Activated CD4-positive, alpha-beta T cell treated with anti-CD3 and anti-CD28 coated beads, Interleukin-2, Interleukin-6, amounts not matched to agents 100 ng/mL and 50 ng/mL, durations not matched to agents 16 hours and 8 hours (primary cell): ENCODE results near the gene CPAMD8.
"Not testable (repeated sequence)": the region's sequence is repeated elsewhere in the genome, so short reads cannot be mapped to it uniquely, and the experiment has no call there.

Experiments
- DNase-seq: peaks from one replicate; pipeline ENCODE4 v3.0.0-alpha.2; 2020

CPAMD8 gene

GRCh38 chr19:16890461-16891184, 136.0 kb downstream of the CPAMD8 start:
- DNase-seq, result no peak

- DNase-seq, result no peak
Observed at GRCh38 chr19:16889883-16890460, 136.6 kb downstream of the CPAMD8 start.

DNA sequence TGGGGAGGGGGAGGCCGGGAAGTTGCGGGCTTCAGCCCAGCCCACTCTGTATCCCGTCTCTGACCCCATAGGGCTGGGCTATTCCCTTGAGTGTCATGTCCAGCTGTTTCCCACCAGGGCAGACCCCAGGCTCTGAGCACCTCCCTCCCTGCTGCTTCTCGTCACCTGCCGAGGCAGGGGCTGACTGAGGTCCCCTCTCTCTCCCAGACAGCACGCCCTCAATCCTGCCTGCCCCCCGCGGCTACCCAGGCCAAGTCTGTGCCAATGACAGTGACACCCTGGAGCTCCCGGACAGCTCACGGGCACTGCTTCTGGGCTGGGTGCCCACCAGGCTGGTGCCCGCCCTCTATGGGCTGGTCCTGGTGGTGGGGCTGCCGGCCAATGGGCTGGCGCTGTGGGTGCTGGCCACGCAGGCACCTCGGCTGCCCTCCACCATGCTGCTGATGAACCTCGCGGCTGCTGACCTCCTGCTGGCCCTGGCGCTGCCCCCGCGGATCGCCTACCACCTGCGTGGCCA, 137.2 kb downstream of the CPAMD8 start:
- DNase-seq, result no peak

- DNase-seq, result peak; percentile 21
Observed at GRCh38 chr19:16888629-16889365, 137.8 kb downstream of the CPAMD8 start, which contains the start of gene F2RL3. TSS of gene F2RL3 (plus strand) at chr19:16888999. CDS start at chr19:16889190, 191 bp downstream.

DNA sequence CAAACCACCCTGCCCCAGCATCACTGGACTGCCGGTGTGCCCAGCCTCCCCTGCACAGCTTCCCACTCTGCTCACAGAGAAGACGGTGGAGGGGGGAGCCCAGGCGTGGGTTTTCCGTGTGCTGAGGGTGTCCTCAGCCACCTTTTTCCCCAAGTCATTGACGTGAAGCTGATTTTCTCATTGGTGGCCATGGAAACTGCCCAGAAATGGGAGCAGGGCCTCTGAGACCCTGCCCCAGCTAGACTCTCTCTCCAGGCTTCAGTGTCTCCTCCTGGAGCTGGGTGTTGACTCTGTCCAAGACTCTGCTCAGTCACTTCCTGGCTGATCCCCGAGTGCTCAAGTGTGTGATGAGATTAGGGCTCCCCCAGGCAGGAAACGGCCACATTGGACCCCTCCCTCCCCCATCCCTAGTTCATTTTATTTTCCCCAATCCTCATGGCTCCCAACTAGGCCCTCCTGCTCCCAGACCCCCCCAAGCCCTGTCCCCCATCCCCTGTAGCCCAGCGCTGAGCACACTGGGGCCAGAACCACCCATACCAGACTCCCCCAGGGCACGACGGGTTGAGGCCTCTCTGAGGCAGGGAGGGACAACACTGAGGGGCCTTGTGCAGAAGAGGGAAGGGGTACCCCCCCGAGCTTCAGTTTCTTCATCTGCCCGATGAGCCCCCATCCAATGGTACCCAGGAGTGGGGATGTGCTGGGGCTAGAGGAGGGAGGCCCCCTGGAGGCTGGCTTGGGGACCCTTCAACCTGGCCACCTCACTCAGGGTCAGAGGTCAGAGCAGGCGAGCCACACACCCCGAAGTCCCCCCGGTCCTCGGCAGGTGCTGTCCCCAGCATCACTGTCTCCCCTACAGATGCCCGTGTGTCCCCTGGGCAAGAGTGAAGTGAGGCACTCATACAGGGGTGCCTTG, 139.0 kb downstream of the CPAMD8 start:
- no peak for DNase-seq

DNA sequence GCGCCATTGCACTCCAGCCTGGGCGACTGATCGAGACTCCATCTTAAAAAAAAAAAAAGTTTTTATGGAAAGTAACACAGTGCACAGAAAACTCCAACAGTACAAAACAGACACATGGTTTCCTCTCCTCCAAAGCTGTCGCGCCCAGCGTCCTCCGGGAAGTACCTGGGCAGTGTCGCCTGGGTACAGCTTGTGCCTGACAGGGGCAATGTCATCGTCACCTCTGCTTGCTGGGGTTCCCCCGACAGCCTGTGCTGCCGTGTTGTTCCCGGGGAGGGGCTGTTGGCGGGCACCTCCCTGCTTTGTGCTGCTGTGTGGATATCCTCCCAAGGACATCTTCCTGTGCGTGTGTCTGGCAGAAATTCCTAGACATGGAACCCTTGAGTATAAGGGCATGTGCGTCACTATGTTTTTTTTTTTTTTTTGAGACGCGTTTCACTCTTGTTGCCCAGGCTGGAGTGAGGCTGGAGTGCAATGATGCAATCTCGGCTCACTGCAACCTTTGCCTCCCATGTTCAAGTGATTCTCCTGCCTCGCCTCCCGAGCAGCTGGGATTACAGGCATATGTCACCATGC, 140.2 kb downstream of the CPAMD8 start:
- no peak for DNase-seq

DNA sequence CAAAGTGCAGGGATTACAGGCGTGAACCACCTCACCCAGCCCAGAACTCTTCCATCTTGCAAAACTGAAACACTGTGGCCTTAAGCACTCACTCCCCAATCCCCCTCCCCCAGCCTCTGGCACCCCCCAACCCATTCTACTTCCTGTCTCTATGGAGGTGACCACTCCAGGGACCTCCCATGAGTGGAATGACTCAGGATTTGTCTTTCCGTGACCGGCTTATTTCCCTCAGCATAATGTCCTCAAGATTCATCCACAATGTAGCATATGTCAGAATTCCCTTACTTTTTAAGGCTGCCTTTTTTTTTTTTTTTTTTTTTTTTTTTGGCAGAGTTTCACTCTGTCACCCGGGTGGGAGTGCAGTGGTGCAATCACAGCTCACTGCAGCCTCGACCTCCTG, 141.4 kb downstream of the CPAMD8 start:
- no peak for DNase-seq

DNA sequence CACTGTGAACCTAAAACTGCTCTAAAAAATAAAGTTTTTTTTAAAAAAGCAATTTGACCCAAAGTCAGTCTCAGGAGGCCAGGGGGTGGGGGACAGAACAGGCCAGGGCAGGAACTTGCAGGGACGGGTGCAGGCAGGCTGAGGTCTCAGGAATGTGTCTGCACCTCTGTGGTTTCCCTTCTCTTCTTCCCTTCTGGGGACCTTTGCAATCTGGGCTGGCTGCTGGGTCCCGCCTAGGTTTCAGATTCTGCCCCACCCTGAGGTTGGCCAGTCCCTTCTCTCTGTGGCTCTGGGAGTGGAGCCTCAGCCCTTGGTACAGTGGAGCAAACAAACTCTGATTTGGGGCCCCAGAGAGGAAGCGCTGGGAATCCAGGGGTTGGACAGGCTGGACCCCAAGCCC, 143.1 kb downstream of the CPAMD8 start:
- no peak for DNase-seq

DNA sequence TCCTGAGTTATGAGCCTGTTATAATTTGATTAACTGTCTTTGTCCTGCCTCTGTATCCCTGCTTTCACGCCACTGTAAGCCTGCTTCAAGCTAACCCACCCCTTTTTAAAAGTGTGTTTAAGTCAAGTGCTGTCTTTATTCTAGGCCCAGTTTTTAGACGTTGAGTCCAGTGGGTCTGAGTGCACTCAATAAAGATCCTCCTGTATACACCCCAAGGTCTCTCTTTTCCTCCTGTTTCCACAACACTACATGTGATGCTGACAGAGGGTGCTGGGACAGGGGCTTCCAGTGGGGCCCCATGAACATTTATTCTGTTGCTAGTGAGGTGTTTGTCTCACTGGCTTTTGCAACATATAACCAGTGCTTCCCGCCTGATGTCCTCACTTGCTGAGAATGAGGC, 144.5 kb downstream of the CPAMD8 start:
- DNase-seq, result no peak

GRCh38 chr19:16880884-16881554, 145.6 kb downstream of the CPAMD8 start:
- no peak for DNase-seq

DNA sequence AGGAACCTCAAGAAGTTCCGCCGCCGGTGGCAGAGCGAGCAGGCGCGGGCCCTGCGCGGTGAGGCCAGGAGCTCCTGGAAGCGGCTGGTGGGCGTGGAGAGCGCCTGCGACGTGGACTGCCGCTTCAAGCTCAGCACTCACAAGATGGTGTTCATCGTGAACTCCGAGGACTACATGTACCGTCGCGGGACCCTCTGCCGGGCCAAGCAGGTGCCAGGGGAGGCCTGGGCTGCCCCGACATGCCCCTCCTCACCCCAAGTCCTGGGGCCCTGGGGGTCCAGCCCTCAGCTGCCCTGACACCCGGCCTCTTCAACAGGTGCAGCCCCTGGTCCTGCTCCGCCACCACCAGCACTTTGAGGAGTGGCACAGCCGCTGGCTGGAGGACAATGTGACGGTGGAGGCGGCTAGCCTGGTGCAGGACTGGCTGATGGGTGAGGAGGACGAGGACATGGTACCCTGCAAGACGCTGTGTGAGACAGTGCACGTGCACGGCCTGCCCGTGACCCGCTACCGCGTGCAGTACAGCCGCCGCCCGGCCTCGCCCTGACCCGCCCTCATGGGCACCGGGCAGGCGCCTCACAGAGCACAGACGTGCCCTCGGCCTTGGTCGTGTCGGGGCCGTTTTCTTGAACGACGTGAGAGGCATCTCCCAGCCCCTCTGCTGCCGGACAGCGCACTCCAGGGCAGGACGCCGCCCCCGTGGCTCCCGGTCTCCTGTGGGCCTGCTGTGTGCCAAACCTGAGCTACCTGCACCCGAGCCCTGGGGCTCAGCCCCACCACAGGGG, 148.2 kb downstream of the CPAMD8 start:
- no peak for DNase-seq

DNA sequence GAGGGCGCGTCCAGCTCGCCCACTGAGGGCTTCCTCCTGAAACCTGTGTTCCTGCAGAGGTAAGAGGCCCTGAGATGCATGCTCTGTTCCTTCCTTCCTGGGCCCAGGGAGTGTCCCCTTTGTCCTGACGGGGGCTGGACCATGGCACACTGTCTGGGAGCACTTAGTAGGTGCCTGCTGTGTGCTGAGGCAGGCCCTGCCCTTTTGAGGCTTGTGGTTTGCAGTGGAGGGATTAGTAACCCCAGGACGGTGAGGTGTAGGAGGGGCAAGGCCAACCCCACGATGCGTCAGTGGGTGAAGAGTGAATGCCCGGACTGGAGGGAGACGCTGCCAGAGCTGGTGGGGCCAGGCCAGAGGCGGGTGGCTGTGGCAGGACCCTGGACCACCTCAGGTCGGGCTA, 149.0 kb downstream of the CPAMD8 start:
- DNase-seq, result no peak

DNA sequence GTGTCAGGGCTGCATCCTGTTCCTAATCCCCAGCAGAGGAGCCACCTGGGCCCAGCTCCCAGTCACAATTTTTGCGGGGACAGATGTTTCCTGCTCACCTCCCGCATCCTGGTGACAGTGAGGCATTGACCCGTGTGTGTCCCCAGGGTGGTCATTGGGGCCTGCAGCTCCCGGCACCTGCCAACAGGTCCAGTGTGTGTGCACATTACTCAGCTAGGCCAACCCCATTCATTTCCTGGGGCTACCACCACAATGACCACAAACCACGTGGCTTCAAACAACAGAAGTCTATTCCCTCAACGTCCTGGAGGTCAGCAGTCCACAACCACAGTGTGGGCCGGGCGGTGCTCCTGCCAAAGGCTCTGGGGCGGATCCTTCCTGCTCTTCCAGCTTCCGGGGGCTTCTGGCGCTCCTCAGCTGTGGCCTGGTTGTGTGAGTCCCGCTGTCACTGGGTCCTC, 149.7 kb downstream of the CPAMD8 start:
- no peak for DNase-seq

DNA sequence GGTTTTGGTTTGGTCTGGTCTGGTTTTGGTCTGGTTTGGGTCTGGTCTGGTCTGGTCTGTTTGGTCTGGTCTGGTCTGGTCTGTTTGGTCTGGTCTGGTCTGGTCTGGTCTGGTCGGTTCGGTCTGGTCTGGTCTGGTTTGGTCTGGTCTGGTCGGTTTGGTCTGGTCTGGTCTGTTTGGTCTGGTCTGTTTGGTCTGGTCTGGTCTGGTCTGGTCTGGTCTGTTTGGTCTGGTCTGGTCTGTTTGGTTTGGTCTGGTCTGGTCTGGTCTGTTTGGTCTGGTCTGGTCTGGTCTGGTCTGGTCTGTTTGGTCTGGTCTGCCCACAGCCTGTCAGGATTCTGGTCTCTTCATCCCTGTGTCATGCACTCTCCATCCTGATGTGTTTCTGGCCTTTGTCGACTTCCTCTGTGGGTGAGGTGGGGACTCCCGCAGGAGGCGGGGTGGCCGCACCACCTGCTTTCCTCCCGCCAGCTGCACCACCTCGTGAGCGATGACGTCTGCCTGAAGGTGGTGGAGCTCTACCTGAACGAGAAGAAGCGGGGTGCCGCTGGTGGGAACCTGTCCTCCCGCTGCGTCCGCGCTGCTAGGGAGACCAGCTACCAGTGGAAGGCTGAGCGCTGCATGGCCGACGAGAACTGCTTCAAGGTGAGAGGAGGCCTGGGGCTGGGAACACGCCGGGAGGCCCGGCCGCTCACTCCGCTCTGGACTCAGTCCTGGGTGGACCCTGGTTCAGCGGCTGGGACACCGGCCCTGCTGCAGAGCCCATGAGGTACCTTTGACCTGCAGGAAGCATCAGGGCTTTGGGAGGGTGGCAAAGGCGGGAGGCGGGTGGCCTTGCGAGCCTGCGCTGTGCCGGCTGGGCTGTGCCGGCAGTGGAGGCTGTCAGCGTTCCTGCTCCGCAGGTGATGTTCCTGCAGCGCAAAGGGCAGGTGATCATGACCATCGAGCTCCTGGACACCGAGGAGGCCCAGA, 150.7 kb downstream of the CPAMD8 start:
- no peak for DNase-seq

DNA sequence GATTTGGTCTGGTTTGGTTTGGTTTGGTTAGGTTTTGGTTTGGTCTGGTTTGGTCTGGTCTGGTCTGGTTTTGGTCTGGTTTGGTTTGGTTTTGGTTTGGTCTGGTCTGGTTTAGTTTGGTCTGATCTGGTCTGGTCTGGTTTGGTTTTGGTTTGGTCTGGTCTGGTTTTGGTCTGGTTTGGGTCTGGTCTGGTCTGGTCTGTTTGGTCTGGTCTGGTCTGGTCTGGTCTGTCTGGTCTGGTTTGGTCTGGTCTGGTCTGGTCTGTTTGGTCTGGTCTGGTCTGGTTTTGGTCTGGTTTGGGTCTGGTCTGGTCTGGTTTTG, 151.7 kb downstream of the CPAMD8 start:
- DNase-seq, result not testable (repeated sequence)

DNA sequence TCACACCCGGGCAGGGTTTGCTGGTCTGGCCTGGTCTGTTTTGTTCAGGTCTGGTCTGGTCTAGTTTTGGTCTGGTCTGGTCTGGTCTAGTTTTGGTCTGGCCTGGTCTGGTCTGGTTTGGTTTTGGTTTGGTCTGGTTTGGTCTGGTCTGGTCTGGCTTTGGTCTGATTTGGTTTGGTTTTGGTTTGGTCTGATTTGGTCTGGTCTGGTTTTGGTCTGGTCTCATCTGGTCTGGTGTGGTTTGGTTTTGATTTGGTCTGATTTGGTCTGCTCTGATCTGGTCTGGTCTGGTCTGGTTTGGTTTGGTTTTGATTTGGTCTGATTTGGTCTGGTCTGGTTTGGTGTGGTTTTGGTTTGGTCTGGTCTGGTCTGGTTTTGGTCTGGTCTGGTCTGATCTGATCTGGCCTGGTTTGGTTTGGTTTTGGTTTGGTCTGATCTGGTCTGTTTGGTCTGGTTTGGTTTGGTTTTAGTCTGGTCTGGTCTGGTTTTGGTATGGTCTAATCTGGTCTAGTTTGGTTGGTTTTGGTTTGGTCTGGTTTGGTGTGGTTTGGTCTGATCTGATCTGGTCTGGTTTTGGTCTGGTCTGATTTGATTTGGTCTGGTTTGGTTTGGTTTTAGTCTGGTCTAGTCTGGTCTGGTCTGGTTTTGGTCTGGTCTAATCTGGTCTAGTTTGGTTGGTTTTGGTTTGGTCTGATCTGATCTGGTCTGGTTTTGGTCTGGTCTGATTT, 152.2 kb downstream of the CPAMD8 start:
- no peak for DNase-seq

DNA sequence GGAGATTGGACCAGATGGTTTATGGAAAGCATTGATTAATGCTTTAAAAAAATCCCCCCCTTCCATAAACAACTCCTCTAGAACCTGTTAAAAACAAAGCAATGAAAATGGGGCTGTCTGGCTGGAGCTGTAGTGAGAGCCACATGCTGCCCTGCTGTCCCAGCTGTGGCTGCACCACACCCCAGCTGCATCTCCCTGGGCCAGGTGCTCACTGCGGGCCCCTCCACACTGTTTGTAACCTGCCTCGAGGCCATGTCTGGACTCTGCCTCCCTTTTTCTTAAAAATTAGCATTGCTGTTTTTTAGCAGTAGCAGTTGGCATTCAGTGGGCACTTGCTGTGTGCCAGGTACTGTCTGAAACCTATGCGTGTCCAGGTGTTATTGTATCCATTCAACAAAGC, 153.0 kb downstream of the CPAMD8 start:
- DNase-seq, result no peak

DNA sequence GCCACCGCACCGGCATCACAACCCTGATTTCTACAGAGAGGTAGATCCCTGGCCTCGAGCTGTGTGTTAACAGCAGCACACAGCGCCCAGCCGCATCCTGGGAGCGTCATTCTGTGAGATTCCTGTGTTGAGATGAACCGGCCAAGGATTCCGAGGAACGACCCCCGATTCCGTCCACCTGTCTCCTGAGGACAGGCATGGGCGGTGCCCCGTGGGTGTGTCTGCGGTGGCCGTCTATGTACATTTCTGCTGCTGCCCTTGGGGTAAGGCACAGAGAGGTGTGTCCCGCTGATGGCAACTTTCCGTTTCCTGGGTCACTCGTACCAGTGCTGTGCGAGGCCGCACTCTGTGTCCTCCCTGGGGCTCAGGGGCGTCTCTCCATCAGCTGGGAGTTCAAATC, 153.9 kb downstream of the CPAMD8 start:
- DNase-seq, result no peak

GRCh38 chr19:16871871-16872270, 154.7 kb downstream of the CPAMD8 start:
- DNase-seq, result no peak
